Measurements from ENCODE around the gene PADI6. TPM values are rescaled to one million over a fixed set of nuclear protein-coding genes. Genes with fewer than 3 reads are reported as not detected.

PADI6 gene
- total RNA-seq, 1 experiment from 2014 or later, result not detected

DNA sequence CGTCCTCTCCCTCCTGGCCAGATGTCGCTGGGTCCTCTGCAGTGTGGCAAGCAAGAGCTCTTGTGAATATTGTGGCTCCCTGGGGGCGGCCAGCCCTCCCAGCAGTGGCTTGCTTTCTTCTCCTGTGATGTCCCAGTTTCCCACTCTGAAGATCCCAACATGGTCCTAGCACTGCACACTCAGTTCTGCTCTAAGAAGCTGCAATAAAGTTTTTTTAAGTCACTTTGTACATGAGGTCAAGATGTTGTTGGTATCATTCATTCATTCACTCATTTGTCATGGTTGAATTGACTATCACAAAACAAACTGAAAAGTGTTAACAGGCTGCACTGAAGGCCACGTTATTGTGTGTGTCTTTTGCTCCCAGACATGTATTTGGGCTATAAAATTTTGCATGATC is 8.2 kb upstream of the PADI6 start:
- BruUV-seq (replicated peaks), result no TSS peak
- H3K9ac ChIP-seq (ENCODE audit: low read length), result no peak overlapping the region
- H3K9me2 ChIP-seq (ENCODE audit: insufficient read depth), result no peaks in the 10 kb centered on the region
- CTCF ChIA-PET, result no interaction called here
- no peaks in the 10 kb centered on the region for H4K20me1 ChIP-seq (ENCODE audit: insufficient read depth)
- intact Hi-C loops (cut with micrococcal nuclease), result no loop called here
- no peak overlapping the region for H2AFZ ChIP-seq (ENCODE audit: low read depth, low read length, poor library complexity, severe bottlenecking)
- POLR2A ChIA-PET, result no interaction called here
- no peak for DNase-seq (ENCODE audit: low read depth, low spot score)
- H3K27ac ChIP-seq (ENCODE audit: low read depth, low read length), result no peak overlapping the region
- no peaks in the 10 kb centered on the region for H3K4me1 ChIP-seq (ENCODE audit: control insufficient read depth in 1 of 2, insufficient read depth in 2 of 2, low read length in 2 of 2)
- no peak overlapping the region for H3K4me2 ChIP-seq (ENCODE audit: low read length)
- RAD21 ChIA-PET (ENCODE audit: low non-redundant PET in 1 of 2, low total read pairs in 2 of 2, uncharacterized antibody in 2 of 2, unreplicated experiment in 2 of 2), result no interaction called here
- peaks cover 0 to 5% of the 10 kb centered on the region in 2 experiments; a peak in 1 of 4 replicates for H3K9me3 ChIP-seq (ENCODE audit: control insufficient read depth in 1 of 2, insufficient read depth in 1 of 2, low read depth in 1 of 2, low read length in 2 of 2)
- no peak for ATAC-seq
- TF ChIP-seq, protein P1, sequence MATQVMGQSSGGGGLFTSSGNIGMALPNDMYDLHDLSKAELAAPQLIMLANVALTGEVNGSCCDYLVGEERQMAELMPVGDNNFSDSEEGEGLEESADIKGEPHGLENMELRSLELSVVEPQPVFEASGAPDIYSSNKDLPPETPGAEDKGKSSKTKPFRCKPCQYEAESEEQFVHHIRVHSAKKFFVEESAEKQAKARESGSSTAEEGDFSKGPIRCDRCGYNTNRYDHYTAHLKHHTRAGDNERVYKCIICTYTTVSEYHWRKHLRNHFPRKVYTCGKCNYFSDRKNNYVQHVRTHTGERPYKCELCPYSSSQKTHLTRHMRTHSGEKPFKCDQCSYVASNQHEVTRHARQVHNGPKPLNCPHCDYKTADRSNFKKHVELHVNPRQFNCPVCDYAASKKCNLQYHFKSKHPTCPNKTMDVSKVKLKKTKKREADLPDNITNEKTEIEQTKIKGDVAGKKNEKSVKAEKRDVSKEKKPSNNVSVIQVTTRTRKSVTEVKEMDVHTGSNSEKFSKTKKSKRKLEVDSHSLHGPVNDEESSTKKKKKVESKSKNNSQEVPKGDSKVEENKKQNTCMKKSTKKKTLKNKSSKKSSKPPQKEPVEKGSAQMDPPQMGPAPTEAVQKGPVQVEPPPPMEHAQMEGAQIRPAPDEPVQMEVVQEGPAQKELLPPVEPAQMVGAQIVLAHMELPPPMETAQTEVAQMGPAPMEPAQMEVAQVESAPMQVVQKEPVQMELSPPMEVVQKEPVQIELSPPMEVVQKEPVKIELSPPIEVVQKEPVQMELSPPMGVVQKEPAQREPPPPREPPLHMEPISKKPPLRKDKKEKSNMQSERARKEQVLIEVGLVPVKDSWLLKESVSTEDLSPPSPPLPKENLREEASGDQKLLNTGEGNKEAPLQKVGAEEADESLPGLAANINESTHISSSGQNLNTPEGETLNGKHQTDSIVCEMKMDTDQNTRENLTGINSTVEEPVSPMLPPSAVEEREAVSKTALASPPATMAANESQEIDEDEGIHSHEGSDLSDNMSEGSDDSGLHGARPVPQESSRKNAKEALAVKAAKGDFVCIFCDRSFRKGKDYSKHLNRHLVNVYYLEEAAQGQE (IDR thresholded peaks at IDR 0.05; ENCODE audit: low read depth), result no peak
- TF ChIP-seq POLR2A (IDR thresholded peaks at IDR 0.05; ENCODE audit: borderline replicate concordance, extremely low read depth, insufficient read depth, insufficient read length) (no peak), JUND (IDR thresholded peaks at IDR 0.05) (no peak), SP1 (IDR thresholded peaks at IDR 0.05; ENCODE audit: low read depth) (no peak), SRF (IDR thresholded peaks at IDR 0.05; ENCODE audit: low read depth) (no peak), FOSL1 (IDR thresholded peaks at IDR 0.05; ENCODE audit: low read depth) (no peak)
- TF ChIP-seq, protein P2, sequence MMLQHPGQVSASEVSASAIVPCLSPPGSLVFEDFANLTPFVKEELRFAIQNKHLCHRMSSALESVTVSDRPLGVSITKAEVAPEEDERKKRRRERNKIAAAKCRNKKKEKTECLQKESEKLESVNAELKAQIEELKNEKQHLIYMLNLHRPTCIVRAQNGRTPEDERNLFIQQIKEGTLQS (IDR thresholded peaks at IDR 0.05), result no peak
- TF ChIP-seq, protein P3, sequence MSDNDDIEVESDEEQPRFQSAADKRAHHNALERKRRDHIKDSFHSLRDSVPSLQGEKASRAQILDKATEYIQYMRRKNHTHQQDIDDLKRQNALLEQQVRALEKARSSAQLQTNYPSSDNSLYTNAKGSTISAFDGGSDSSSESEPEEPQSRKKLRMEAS (IDR thresholded peaks at IDR 0.05), result no peak
- TF ChIP-seq, protein P4, sequence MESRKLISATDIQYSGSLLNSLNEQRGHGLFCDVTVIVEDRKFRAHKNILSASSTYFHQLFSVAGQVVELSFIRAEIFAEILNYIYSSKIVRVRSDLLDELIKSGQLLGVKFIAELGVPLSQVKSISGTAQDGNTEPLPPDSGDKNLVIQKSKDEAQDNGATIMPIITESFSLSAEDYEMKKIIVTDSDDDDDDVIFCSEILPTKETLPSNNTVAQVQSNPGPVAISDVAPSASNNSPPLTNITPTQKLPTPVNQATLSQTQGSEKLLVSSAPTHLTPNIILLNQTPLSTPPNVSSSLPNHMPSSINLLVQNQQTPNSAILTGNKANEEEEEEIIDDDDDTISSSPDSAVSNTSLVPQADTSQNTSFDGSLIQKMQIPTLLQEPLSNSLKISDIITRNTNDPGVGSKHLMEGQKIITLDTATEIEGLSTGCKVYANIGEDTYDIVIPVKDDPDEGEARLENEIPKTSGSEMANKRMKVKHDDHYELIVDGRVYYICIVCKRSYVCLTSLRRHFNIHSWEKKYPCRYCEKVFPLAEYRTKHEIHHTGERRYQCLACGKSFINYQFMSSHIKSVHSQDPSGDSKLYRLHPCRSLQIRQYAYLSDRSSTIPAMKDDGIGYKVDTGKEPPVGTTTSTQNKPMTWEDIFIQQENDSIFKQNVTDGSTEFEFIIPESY (IDR thresholded peaks at IDR 0.05; ENCODE audit: extremely low read depth, insufficient replicate concordance, low read length), result no peak
- no peaks in the 10 kb centered on the region for H3K36me3 ChIP-seq (ENCODE audit: control insufficient read depth in 1 of 2, insufficient read depth in 2 of 2, low read length in 2 of 2)
- H3K4me3 ChIP-seq (replicated peaks in 1 of 2; ENCODE audit: low read depth in 1 of 2, low read length in 2 of 2), result no peak overlapping the region
- no peaks in the 10 kb centered on the region for H3K79me2 ChIP-seq (ENCODE audit: insufficient read depth, low read length)
- H3K27me3 ChIP-seq (ENCODE audit: insufficient read depth, low read length), result peaks cover 3% of the 10 kb centered on the region; the same call in 1 of the 2 replicates

Measured in HCT116 (cell line).